ENCODE data around the gene COMMD9. TPM values are rescaled to one million over a fixed set of nuclear protein-coding genes. Genes with fewer than 3 reads are reported as not detected.

The COMMD9 gene
- polyA plus RNA-seq, 1 donor = 57.4 TPM

DNA sequence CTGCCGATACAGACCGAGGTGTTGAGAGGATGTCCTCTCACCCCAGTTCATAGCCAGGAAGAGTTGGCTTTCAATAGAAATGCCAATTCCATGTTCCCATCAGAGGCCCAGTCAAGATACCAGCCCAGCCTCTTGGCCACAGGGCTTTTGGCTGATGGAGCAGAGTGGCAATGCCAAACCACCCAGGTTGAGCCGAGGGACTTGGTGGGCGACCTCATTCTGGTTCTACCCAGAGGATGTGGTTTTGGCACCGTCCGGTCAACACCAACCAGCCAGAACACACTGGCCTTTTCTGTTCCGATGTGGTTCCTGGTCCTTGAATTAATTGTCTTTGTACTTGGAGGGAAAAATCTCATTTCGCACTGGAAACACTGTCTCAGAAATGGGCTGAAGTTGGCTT lies 60.5 kb downstream of the COMMD9 start:
- no peaks in the 10 kb centered on the region for H3K27me3 ChIP-seq (ENCODE audit: control insufficient read depth, insufficient read depth, low read length)
- peaks cover 9% of the 10 kb centered on the region for H3K36me3 ChIP-seq (ENCODE audit: control insufficient read depth, insufficient read depth, low read length)
- no peaks in the 10 kb centered on the region for H3K4me1 ChIP-seq (ENCODE audit: control insufficient read depth, insufficient read depth, low read length)
- WGBS (ENCODE audit: insufficient coverage, low lambda C conversion rate) = no CpG with 5 or more reads among the region's 8 CpGs
- H3K4me3 ChIP-seq (ENCODE audit: low read length) = no peak overlapping the region
- no peaks in the 10 kb centered on the region for H3K9me3 ChIP-seq (ENCODE audit: control insufficient read depth, low read depth, low read length)
- no peak overlapping the region for H3K27ac ChIP-seq (ENCODE audit: low read length)
- no peak for DNase-seq

DNA sequence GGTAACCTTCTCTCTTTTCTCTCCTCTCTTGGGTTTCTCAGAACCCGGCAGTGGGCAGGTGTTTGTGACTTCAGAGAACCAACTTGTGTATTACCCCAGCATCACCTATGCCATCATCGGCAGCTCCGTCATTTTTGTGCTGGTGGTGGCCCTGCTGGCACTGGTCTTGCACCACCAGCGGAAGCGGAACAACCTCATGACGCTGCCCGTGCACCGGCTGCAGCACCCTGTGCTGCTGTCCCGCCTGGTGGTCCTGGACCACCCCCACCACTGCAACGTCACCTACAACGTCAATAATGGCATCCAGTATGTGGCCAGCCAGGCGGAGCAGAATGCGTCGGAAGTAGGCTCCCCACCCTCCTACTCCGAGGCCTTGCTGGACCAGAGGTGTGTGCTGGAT lies 62.2 kb downstream of the COMMD9 start:
- no CpG with 5 or more reads among the region's 15 CpGs for WGBS (ENCODE audit: insufficient coverage, low lambda C conversion rate)
- no peaks in the 10 kb centered on the region for H3K27me3 ChIP-seq (ENCODE audit: control insufficient read depth, insufficient read depth, low read length)
- DNase-seq = no peak

DNA sequence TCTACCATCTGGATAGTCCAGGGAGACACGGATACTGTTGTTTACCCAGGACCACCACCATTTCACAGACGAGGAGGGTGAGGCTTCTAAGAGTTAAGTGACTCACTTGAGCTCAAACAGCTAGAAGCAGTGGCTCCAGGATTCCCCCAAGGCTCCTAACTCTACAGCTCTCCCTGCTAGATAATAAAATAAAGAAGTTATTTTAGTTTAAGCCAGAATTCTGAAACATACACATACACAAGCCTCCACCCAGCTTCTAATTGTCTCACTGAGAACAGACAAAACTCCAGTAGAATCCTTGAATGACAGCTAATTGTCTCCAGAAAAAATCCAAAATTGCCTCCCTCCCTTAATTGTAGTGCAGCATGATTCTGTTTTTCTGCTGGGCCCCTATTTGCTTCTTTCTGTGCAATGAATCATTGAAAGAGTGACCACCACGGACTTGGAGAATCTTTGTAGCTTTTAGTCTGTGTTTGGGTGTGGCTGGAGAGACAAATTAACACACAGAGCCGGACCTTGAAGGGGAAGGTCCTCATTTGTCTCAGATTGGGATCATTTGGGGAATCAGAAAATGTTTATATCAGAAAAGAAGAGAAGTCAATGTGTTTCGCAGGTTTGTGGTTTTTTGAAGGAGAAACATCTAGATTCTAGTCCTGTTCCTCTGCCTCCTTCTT lies 64.9 kb downstream of the COMMD9 start:
- no peak overlapping the region for H3K27ac ChIP-seq (ENCODE audit: low read length)
- no peaks in the 10 kb centered on the region for H3K27me3 ChIP-seq (ENCODE audit: control insufficient read depth, insufficient read depth, low read length)
- no peak for DNase-seq
- peaks cover 3% of the 10 kb centered on the region for H3K9me3 ChIP-seq (ENCODE audit: control insufficient read depth, low read depth, low read length)
- 100% methylated on average over 1 of the region's 5 CpGs for WGBS (ENCODE audit: insufficient coverage, low lambda C conversion rate)
- H3K4me3 ChIP-seq (ENCODE audit: low read length) = no peak overlapping the region
- H3K36me3 ChIP-seq (ENCODE audit: control insufficient read depth, insufficient read depth, low read length) = peaks cover 6% of the 10 kb centered on the region
- H3K4me1 ChIP-seq (ENCODE audit: control insufficient read depth, insufficient read depth, low read length) = no peaks in the 10 kb centered on the region

More for the DNA sequence above, 62.2 kb downstream of the COMMD9 start:
- Histone ChIP-seq H3K9me3 (ENCODE audit: control insufficient read depth, low read depth, low read length) (no peaks in the 10 kb centered on the region), H3K27ac (ENCODE audit: low read length) (no peak overlapping the region), H3K36me3 (ENCODE audit: control insufficient read depth, insufficient read depth, low read length) (peaks cover 9% of the 10 kb centered on the region), H3K4me1 (ENCODE audit: control insufficient read depth, insufficient read depth, low read length) (no peaks in the 10 kb centered on the region), H3K4me3 (ENCODE audit: low read length) (no peak overlapping the region)

DNA sequence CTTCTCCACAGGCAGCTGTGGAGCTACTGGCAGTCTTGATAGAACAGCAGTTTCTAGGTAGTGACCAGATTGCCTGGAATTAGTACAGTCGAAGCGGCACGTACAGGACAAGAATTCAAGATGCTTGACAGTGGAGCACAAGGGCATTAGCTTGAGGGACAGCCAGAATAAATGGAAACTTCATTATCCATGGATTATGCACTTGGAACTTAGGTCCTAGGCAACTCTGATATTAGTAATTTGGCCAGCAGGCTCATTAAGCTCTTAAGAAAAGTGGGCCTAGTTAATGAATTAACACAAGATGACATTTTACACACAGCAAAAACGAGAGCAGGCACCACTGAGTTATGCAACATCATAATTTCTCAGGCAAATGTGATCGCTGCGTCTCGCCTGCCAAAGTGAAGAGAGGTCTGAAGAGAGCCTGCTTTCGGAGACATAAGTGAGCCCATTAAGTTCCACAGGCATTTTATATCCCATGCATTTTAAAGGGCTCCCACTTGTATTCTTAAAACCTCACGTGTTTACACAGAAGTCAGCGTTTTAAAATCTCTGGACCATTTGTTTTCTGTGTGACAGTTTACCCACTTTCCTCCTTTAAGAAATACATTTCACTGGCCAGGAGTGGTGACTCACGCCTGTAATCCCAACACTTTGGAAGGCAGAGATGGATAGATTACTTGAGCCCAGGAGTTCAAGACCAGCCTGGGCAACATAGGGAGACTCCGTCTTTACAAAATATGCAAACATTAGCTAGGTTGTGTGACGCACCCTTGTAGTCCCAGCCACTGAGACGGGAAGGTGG lies 66.2 kb downstream of the COMMD9 start:
- Histone ChIP-seq H3K27ac (ENCODE audit: low read length) (no peak overlapping the region), H3K36me3 (ENCODE audit: control insufficient read depth, insufficient read depth, low read length) (peaks cover 2% of the 10 kb centered on the region), H3K9me3 (ENCODE audit: control insufficient read depth, low read depth, low read length) (peaks cover 3% of the 10 kb centered on the region), H3K4me3 (ENCODE audit: low read length) (no peak overlapping the region), H3K27me3 (ENCODE audit: control insufficient read depth, insufficient read depth, low read length) (no peaks in the 10 kb centered on the region), H3K4me1 (ENCODE audit: control insufficient read depth, insufficient read depth, low read length) (no peaks in the 10 kb centered on the region)
- DNase-seq = peak in 1 of 2 donors; percentile 41
- WGBS (ENCODE audit: insufficient coverage, low lambda C conversion rate) = 55% methylated on average over 2 of the region's 14 CpGs

Other genes with a start within 250 kb of the COMMD9 start
- 37.8 TPM for gene PRR5L, start 6.9 kb upstream of the COMMD9 start, polyA plus RNA-seq
- gene TRAF6, start 220.8 kb upstream of the COMMD9 start, polyA plus RNA-seq = 21.2 TPM

All from large intestine (tissue), 3 donors.